GM10847 (cell line): ENCODE results near the gene ARHGEF10L.

ENCODE experiments used
- POLR2A ChIP-seq: IDR thresholded peaks from 2 replicates; pipeline ENCODE4 v1.6.1; 2011; ENCODE audit not compliant: insufficient read length; ENCODE audit errors: extremely low read depth

ARHGEF10L gene

GRCh38 chr1:17692645-17693044 lies 153.1 kb downstream of the ARHGEF10L start:
- no peak for TF ChIP-seq POLR2A

GRCh38 chr1:17696417-17697301 lies 157.2 kb downstream of the ARHGEF10L start:
- TF ChIP-seq POLR2A: no peak

GRCh38 chr1:17697458-17697857 lies 158.0 kb downstream of the ARHGEF10L start:
- TF ChIP-seq POLR2A: no peak

- TF ChIP-seq POLR2A: no peak
Observed at GRCh38 chr1:17699581-17699980, 160.1 kb downstream of the ARHGEF10L start.

- TF ChIP-seq POLR2A: no peak
Observed at GRCh38 chr1:17700945-17701810, 161.7 kb downstream of the ARHGEF10L start.

- no peak for TF ChIP-seq POLR2A
Observed at GRCh38 chr1:17704176-17704575, 164.7 kb downstream of the ARHGEF10L start.

- no peak for TF ChIP-seq POLR2A
Observed at GRCh38 chr1:17706445-17706844, 166.9 kb downstream of the ARHGEF10L start.

GRCh38 chr1:17709981-17710380 lies 170.5 kb downstream of the ARHGEF10L start:
- TF ChIP-seq POLR2A: no peak

GRCh38 chr1:17710889-17711576 lies 171.5 kb downstream of the ARHGEF10L start:
- no peak for TF ChIP-seq POLR2A

GRCh38 chr1:17711577-17711910 lies 172.0 kb downstream of the ARHGEF10L start:
- TF ChIP-seq POLR2A: no peak

- TF ChIP-seq POLR2A: no peak
Observed at GRCh38 chr1:17711941-17712340, 172.4 kb downstream of the ARHGEF10L start.

GRCh38 chr1:17713993-17714392 lies 174.5 kb downstream of the ARHGEF10L start:
- TF ChIP-seq POLR2A: no peak

- TF ChIP-seq POLR2A: no peak
Observed at GRCh38 chr1:17717594-17718535, 178.4 kb downstream of the ARHGEF10L start.

GRCh38 chr1:17719874-17720273 lies 180.4 kb downstream of the ARHGEF10L start:
- TF ChIP-seq POLR2A: no peak
